UCSD-AML1 (cell line): Measurements from ENCODE around the gene LDB2.

Experiments used
- DNase-seq: peaks from one replicate; lab custom pipeline; 2025; ENCODE audit not compliant: unreplicated experiment; lab: John Stamatoyannopoulos, UW

The LDB2 gene

GRCh38 chr4:16760617-16761363, 137.7 kb downstream of the LDB2 start:
- no peak for DNase-seq

DNA sequence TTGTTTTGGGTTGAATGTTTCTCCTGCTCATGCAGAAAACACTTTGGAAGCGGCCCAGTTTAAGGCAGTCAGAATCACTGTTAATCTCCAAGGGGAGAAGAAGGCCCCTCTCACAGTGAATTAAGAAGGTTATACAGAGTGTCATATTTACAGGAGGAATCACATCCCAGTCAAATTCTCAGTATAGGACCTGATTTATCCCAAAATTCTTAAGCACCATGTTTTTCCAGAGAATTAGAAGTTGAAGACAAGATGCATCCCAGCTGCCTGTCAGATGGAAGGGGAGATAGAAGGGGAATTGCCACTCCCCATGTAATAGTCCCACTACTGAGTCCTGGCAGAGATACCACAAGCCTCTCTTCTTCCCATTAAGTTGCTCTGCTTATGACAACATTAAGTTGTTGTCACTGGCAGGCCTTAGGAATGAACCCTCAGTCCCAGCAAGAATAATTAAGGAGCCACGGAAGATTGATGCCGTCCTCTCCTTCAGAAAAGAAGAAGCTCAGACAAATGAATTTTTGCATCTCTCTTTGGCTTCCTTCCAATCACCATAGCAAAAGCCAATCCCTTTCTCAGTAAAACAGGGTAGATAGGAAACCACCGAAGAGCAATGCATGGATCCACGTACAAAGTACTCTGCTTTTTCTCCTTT, 138.4 kb downstream of the LDB2 start:
- DNase-seq = no peak

DNA sequence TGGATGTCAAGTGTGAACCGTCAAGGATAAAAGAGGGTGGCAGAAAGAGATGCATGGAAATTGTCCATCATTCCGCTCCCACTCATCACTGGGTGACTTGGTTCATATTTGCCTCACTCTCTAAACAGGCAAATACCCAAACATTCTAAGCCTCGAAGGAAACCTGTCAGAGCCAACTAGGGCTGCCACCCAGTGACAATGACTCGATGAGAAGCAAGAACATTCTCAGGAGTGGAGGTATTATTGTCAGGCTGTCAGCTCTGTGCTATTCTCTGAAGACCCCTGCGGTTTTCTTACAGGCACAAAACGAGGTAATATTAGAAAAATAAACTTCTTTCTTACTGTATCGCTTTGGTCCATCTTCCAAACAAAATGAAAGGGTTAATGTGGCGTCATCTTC, 139.6 kb downstream of the LDB2 start:
- DNase-seq = no peak

- DNase-seq = no peak
Measured at GRCh38 chr4:16758255-16758654, 140.2 kb downstream of the LDB2 start.

GRCh38 chr4:16757080-16757521, 141.3 kb downstream of the LDB2 start:
- DNase-seq = no peak

- DNase-seq = no peak
Measured at GRCh38 chr4:16754104-16754503, 144.3 kb downstream of the LDB2 start.

DNA sequence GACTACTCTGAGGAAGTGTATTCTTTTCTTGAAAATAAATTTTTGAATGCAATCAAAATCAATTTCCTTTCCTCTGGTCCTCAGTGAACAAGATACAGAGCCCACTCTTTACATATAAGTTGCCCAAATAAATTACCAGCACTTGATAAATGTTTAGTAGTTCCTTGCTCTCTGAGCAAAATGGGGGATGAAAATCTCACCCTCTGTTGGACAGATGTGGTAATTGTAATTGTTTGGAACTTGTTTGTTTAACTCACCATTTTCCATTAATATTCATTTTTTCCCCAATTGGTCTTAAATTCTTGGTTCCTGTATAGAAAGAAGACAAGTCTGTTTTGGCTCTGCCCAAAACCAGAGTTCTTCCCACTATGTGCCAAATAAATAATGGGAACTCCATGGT, 146.3 kb downstream of the LDB2 start:
- DNase-seq = no peak

DNA sequence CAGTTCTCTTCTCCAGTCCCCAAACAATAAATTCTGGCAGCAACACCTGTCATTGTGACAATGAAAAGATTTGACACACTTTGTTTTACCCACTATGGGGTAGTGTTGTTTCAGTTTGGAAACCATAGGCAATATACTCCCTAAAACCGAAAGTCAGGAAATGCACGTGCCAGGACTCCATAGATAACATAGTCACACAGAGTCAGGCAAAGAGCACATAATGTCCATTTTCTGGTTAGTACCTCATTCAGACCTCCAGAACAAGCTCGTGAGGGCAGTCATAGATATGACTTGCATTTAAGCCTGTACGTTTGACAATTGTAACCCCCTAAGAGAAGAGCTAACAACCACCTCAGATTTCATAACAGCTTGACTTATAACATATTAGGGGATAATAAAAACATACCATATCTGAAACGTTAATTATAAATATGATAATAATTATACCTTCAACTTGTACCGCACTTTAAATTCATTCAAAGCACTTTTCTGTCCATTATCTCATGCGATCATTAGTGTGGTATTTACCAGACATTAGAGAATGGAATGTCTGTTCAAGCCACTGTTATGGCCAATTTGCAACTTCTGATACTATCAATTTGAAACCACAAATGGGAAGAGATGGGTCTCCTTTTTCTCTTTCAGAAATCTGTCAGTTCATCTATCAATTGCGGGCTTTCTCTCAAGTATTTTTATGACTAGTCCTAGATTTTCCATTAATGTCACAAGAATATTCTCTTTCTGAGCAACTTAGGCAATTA, 147.4 kb downstream of the LDB2 start:
- DNase-seq = no peak

DNA sequence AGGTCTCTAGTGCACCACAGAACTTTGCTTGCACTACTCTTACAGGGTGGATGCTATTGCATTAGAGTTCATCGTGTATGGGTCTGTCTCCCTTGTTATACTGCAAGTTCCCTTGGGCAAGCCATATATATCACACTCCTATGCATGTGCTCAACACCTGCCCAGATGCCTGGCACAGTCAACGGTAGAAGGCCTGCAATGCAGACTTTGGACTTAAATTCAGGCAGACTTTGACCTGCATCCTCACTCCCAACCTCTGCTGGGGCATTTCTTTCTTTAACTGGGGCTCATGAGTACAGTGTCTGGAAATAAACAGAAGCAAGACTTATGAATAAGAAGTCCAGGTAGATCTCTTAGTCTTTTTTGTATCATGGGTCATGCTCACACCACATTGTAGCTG, 148.2 kb downstream of the LDB2 start:
- no peak for DNase-seq

- DNase-seq = no peak
Measured at GRCh38 chr4:16745887-16746286, 152.6 kb downstream of the LDB2 start.

GRCh38 chr4:16745009-16745635, 153.3 kb downstream of the LDB2 start:
- DNase-seq = no peak

DNA sequence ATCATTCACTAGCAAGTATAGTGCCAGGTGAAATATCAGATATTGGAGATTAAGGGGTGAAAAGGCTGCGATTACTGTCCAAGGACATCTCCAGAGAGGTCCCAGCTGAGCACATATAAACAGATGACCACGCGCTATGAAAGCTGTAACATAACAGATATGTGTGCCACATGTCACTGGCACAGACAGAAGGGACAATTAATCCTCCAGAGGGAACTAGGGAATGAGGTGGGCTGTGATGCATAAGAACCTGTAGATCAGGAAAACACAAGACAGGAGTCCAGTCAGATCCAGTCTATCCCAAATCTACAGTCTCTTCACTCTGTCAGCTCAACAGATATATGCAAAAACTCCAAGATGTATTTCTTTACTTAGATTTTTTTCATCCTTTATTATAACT, 157.2 kb downstream of the LDB2 start:
- DNase-seq = no peak

DNA sequence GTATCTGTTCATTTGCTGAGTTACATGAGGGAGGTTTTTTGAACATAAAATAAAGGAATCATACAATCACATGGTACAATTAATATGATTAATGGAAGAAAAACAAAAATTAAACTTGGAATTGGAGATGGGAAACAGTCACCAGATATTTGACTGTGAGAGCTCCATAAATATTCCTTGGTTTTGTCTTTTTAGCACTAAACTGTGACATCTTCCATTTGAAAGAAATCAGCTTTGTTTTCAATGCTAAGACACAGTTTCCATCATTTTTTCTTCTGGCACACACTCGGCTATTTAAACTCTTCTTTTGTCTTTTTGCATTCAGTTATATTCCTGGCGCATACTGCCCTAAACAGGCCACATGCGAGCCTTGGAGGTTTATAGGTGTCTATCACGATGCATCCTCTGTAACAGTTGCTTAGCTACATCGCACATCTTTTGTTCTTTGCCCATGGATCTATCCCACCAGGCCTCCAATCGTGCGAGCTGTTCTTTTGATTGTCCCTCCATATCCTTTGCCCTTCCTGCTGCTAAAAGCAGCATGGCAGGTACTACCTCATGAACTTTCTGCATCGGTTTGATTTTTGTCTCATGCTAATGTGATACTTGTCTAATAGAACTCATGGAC, 158.3 kb downstream of the LDB2 start:
- no peak for DNase-seq

DNA sequence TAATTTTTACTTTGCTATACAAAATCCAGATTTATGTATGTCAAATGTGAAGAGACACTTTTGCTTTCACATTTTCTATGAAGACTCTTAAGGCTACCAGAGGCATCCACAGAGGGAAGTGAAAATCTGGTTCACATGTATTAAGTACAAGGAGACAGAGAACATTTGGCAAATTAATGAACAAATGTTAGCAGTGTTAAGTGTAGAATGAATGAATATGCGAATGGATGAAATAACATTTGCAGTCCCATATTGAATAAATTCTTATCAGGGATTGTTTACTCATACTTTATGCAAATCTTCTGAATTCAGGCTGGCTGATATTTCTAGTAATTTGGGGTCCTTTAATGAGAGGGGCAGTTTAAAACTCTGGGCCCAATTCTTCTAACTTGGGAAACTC, 159.9 kb downstream of the LDB2 start:
- DNase-seq = no peak

GRCh38 chr4:16733509-16733908, 164.9 kb downstream of the LDB2 start:
- DNase-seq = no peak

- DNase-seq = no peak
Measured at GRCh38 chr4:16732741-16733140, 165.7 kb downstream of the LDB2 start.

GRCh38 chr4:16731776-16732380, 166.6 kb downstream of the LDB2 start:
- no peak for DNase-seq

- DNase-seq = no peak
Measured at GRCh38 chr4:16730522-16731205, 167.8 kb downstream of the LDB2 start.

GRCh38 chr4:16729336-16729735, 169.1 kb downstream of the LDB2 start:
- DNase-seq = no peak

DNA sequence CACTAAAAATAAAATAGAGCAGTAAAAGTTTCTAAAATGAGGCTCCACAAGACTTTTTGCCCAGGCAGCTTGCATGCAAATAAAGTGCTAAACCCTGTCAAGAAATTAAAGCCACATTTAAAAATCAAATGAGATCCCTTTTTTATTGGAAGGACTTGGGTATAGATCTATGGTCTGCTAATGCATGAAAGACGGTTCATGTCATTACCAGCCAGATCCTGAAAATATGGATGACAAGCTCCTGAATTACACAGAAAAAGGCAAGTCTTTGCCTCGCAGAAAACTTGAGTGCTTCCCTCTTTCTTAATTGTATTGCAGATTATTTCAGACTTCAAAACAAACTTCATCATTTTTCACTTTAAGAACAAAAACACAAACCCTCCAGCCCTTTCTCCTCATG, 169.6 kb downstream of the LDB2 start:
- no peak for DNase-seq
